Endothelial cell of umbilical vein (primary cell): Measurements from ENCODE around the gene RAMACL. TPM values are rescaled to one million over a fixed set of nuclear protein-coding genes. Genes with fewer than 3 reads are reported as not detected.

ENCODE experiments used
- BruUV-seq: library from RNA; stranded (reverse); fragments of 400-500 nt; replicated peaks from 2 replicates; lab custom pipeline; 2021; lab: Mats Ljungman, UMichigan
- CTCF ChIA-PET: fragments of 300-600, 350-600 bp; sonication (Branson Sonifier 250); formaldehyde crosslinking; loops from one replicate; lab custom pipeline; 2021; ENCODE audit warnings: antibody characterized with exemption, inconsistent platforms; lab: Charles Lee
- POLR2A ChIA-PET: fragments of 300-600, 350-600 bp; sonication (Branson Sonifier 250); formaldehyde crosslinking; loops from one replicate; lab custom pipeline; 2021; ENCODE audit warnings: antibody characterized with exemption, inconsistent platforms; lab: Charles Lee
- DNase-seq: peaks from one replicate; pipeline ENCODE4 v3.0.0-alpha.2; 2011; ENCODE audit warnings: low read depth, low spot score
- FAIRE-seq: peaks from 2 replicates; lab custom pipeline; 2011; peaks lifted over from hg19 to GRCh38; lab: Jason Lieb, UNC
- H2AFZ ChIP-seq: 2 replicates; pipeline ENCODE4 v1.6.0; 2012; ENCODE audit warnings: low read depth, low read length, control low read depth, inconsistent platforms
- H3K27ac ChIP-seq: 2 replicates; pipeline ENCODE4 v1.5.1; 2011; ENCODE audit warnings: low read depth, mild to moderate bottlenecking, control low read depth, low read length, moderate library complexity; ENCODE audit not compliant: insufficient read depth
- H3K27me3 ChIP-seq, 2 experiments: 2 replicates each; pipeline versions ENCODE4 v1.6.0 to v1.6.1; 2011; ENCODE audit warnings: low read length in 2 of 2, mixed read lengths in 1 of 2; ENCODE audit not compliant: control insufficient read depth in 2 of 2, insufficient read depth in 2 of 2
- H3K36me3 ChIP-seq, 2 experiments: 2 replicates in 1 of 2; 3 replicates in 1 of 2; pipeline ENCODE4 v1.5.1; 2011; ENCODE audit warnings: low read length in 2 of 2, mild to moderate bottlenecking in 1 of 2, moderate library complexity in 1 of 2; ENCODE audit not compliant: control insufficient read depth in 2 of 2, insufficient read depth in 2 of 2; ENCODE audit errors: extremely low read depth in 1 of 2
- H3K4me1 ChIP-seq: 3 replicates; pipeline ENCODE4 v1.5.1; 2011; ENCODE audit warnings: mild to moderate bottlenecking, low read length; ENCODE audit not compliant: control insufficient read depth, insufficient read depth; ENCODE audit errors: extremely low read depth
- H3K4me2 ChIP-seq: 2 replicates; pipeline ENCODE4 v1.6.1; 2011; ENCODE audit warnings: low read length, control low read depth, mixed read lengths; ENCODE audit not compliant: insufficient read depth
- H3K4me3 ChIP-seq, 3 experiments: fragments of 200-600 bp in 1 of 3; sonication (generic), shearing (Covaris generic) in 1 of 3; replicated peaks in 1 of 3; 2 replicates each; pipeline ENCODE4 v1.5.1; 2011 to 2016; ENCODE audit warnings: control low read depth in 3 of 3, low read length in 3 of 3, mild to moderate bottlenecking in 2 of 3, inconsistent platforms in 1 of 3, low read depth in 1 of 3, moderate library complexity in 1 of 3; ENCODE audit not compliant: insufficient read depth in 1 of 3
- H3K79me2 ChIP-seq: 2 replicates; pipeline ENCODE4 v1.6.0; 2012; ENCODE audit warnings: low read length, inconsistent platforms; ENCODE audit not compliant: control insufficient read depth, insufficient read depth
- H3K9ac ChIP-seq: replicated peaks from 2 replicates; pipeline ENCODE3; 2011; ENCODE audit warnings: low read length, control low read depth; ENCODE audit not compliant: insufficient read depth; ENCODE audit errors: extremely low read depth
- H3K9me1 ChIP-seq: replicated peaks from 3 replicates; pipeline ENCODE4 v1.6.0; 2011; ENCODE audit warnings: mild to moderate bottlenecking, low read length; ENCODE audit not compliant: control insufficient read depth, insufficient read depth; ENCODE audit errors: extremely low read depth
- H3K9me3 ChIP-seq: replicated peaks from 2 replicates; pipeline ENCODE4 v1.5.1; 2012; ENCODE audit warnings: low read length, inconsistent platforms; ENCODE audit not compliant: control insufficient read depth, insufficient read depth
- H4K20me1 ChIP-seq: replicated peaks from 2 replicates; pipeline ENCODE3; 2011; ENCODE audit warnings: mild to moderate bottlenecking, low read length; ENCODE audit not compliant: control insufficient read depth, insufficient read depth; ENCODE audit errors: extremely low read depth
- EZH2 ChIP-seq: IDR thresholded peaks from 2 replicates; pipeline ENCODE4 v1.6.1; 2012; ENCODE audit warnings: borderline replicate concordance, low read depth, mild to moderate bottlenecking, moderate library complexity, low read length, inconsistent platforms; ENCODE audit not compliant: severe bottlenecking
- FOS ChIP-seq: IDR thresholded peaks from 2 replicates; pipeline ENCODE4 v1.6.1; 2011; ENCODE audit warnings: mild to moderate bottlenecking, low read length, moderate library complexity, borderline replicate concordance; ENCODE audit not compliant: insufficient read depth
- GATA2 ChIP-seq: IDR thresholded peaks from 2 replicates; pipeline ENCODE4 v1.7.0; 2011; ENCODE audit warnings: low read depth, mild to moderate bottlenecking, moderate library complexity, mixed read lengths, low read length; ENCODE audit not compliant: insufficient read length, insufficient read depth
- JUN ChIP-seq: IDR thresholded peaks from 2 replicates; pipeline ENCODE4 v1.6.1; 2011; ENCODE audit warnings: borderline replicate concordance, low read depth; ENCODE audit not compliant: insufficient read length, insufficient read depth
- MYC ChIP-seq: IDR thresholded peaks from one replicate; pipeline ENCODE4 v1.6.1; 2011; ENCODE audit warnings: mild to moderate bottlenecking, low read depth, low read length
- POLR2A ChIP-seq: IDR thresholded peaks from 2 replicates; pipeline ENCODE4 v1.6.1; 2012; ENCODE audit warnings: low read depth, mild to moderate bottlenecking, control low read depth, low read length
- POLR2AphosphoS5 ChIP-seq: IDR thresholded peaks from 2 replicates; pipeline ENCODE4 v1.6.1; 2012; ENCODE audit warnings: low read depth, mild to moderate bottlenecking, control low read depth, low read length, moderate library complexity; ENCODE audit not compliant: insufficient read depth
- dilution Hi-C: fragments of 300-500 bp; cut with MboI; formaldehyde crosslinking; loops from one replicate; pipeline ENCODE4 v1.15.0; 2019; ENCODE audit warnings: low sequenced_read_pairs; ENCODE audit not compliant: extremely low pct_ligation_motif_present
- intact Hi-C: fragments of 100-400 bp; cut with micrococcal nuclease; formaldehyde crosslinking; loops from one replicate; pipeline ENCODE4 v1.10.0; 2022
- polyA plus RNA-seq, 4 experiments: library from polyadenylated mRNA; depleted of rRNA in 3 of 4; stranded (reverse) in 3 of 4; unstranded in 1 of 4; fragments of >200 nt; gene quantifications; 2 replicates each; pipeline versions ENCODE4 v1.2.1 to v1.2.3, GENCODE V29; 2011 to 2012; ENCODE audit warnings: missing spikeins in 1 of 4
- total RNA-seq: library from RNA; stranded (reverse); gene quantifications from 2 replicates; pipeline ENCODE4 v1.2.3, GENCODE V29; 2021
- TF ChIP-seq, protein P1 (sequence below), 2 donors: IDR thresholded peaks; 1 replicate in 1 of 2; 2 replicates in 1 of 2; pipeline ENCODE4 v1.5.1; 2011; ENCODE audit warnings: low read length in 2 of 2, mild to moderate bottlenecking in 2 of 2, moderate library complexity in 2 of 2, control low read depth in 1 of 2, inconsistent platforms in 1 of 2, low read depth in 1 of 2; ENCODE audit not compliant: insufficient read depth in 1 of 2; ENCODE audit errors: extremely low read depth in 1 of 2
- TF ChIP-seq, protein P2 (sequence below): IDR thresholded peaks from 2 replicates; pipeline ENCODE4 v1.6.1; 2011; ENCODE audit not compliant: insufficient read depth, insufficient read length

The RAMACL gene
- total and polyA plus RNA-seq, 2 donors (not counting 3 experiments of a cell fraction or from before 2014, with no cell fraction given): 0.17 to 5.3 TPM

GRCh38 chr6:166581091-166581511 is 5.4 kb downstream of the RAMACL start:
- POLR2A ChIA-PET: no interaction called here
- Histone ChIP-seq H3K79me2 (no peaks in the 10 kb centered on the region), H3K4me3 (no peak overlapping the region), H3K9ac (no peak overlapping the region), H4K20me1 (no peaks in the 10 kb centered on the region), H3K4me2 (no peak overlapping the region), H2AFZ (no peak overlapping the region), H3K36me3 (no peaks in the 10 kb centered on the region), H3K9me1 (no peaks in the 10 kb centered on the region), H3K4me1 (peaks cover 4% of the 10 kb centered on the region), H3K9me3 (no peaks in the 10 kb centered on the region), H3K27me3 (no peaks in the 10 kb centered on the region), H3K27ac (no peak overlapping the region)
- intact Hi-C loops (no loop called here), dilution Hi-C loops (no loop called here)
- no peak for FAIRE-seq
- no peak for DNase-seq
- BruUV-seq: no TSS peak
- no peak for TF ChIP-seq FOS
- TF ChIP-seq, protein P1, sequence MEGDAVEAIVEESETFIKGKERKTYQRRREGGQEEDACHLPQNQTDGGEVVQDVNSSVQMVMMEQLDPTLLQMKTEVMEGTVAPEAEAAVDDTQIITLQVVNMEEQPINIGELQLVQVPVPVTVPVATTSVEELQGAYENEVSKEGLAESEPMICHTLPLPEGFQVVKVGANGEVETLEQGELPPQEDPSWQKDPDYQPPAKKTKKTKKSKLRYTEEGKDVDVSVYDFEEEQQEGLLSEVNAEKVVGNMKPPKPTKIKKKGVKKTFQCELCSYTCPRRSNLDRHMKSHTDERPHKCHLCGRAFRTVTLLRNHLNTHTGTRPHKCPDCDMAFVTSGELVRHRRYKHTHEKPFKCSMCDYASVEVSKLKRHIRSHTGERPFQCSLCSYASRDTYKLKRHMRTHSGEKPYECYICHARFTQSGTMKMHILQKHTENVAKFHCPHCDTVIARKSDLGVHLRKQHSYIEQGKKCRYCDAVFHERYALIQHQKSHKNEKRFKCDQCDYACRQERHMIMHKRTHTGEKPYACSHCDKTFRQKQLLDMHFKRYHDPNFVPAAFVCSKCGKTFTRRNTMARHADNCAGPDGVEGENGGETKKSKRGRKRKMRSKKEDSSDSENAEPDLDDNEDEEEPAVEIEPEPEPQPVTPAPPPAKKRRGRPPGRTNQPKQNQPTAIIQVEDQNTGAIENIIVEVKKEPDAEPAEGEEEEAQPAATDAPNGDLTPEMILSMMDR (IDR thresholded peaks at IDR 0.05; ENCODE audit: extremely low read depth in 1 of 2, insufficient read depth in 1 of 2, low read depth in 1 of 2, low read length in 2 of 2): no peak
- no peak for TF ChIP-seq POLR2A
- TF ChIP-seq POLR2AphosphoS5: no peak
- TF ChIP-seq, protein P2, sequence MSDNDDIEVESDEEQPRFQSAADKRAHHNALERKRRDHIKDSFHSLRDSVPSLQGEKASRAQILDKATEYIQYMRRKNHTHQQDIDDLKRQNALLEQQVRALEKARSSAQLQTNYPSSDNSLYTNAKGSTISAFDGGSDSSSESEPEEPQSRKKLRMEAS: no peak
- no peak for TF ChIP-seq MYC
- no peak for TF ChIP-seq EZH2
- no peak for TF ChIP-seq JUN
- TF ChIP-seq GATA2: no peak
- CTCF ChIA-PET: no interaction called here
